ENCODE data around the gene STAB2. TPM values are rescaled to one million over a fixed set of nuclear protein-coding genes. Genes with fewer than 3 reads are reported as not detected.

The STAB2 gene
- total and polyA plus RNA-seq, 2 of the 8 experiments (the other 6 are each of a cell fraction or from before 2014, with no cell fraction given) = not detected

DNA sequence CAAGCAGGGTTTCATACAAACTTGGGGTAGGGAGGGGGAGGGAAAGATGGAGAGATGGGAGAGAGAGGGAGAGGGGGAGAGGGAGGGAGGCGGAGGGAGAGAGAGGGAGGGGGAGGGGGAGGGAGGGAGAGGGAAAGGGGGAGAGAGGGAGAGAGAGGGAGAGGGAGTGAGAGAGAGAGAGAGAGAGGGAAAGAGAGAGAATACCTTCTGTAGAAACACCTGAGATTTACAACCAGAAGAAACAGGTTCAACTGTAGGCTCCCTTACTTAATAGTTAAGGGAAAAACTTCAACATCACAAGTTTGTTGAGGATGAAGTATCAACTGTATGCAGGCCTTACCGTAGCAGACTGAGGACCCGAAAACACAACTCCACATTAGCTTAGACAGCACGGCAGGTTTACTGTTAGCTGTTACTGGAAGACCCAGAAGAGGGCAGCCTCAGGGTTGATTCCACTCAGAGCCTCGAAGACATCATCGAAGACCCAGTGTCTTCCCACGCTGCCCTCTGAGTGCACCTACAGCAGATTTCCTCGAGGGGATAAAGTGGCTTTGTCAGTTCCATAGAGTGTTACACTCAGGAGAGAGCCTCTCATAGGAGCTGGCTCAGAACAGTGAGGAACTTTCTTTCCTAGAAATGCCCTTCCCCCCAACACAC lies 181.5 kb downstream of the STAB2 start:
- H2BK120ac ChIP-seq (replicated peaks; ENCODE audit: low read depth, low read length) = no peak overlapping the region
- TF ChIP-seq ZNF274 (IDR thresholded peaks at IDR 0.05; ENCODE audit: borderline replicate concordance, extremely low read depth, low read length) = no peak
- TF ChIP-seq YY1 (IDR thresholded peaks at IDR 0.05; ENCODE audit: low read depth, low read length) = no peak
- TF ChIP-seq RAD21 (IDR thresholded peaks at IDR 0.05 in 1 of 2, conservative IDR thresholded peaks at IDR 0.05 in 1 of 2; ENCODE audit: low read depth in 2 of 2, low read length in 2 of 2) = peak in 1 of 2 experiments; percentile 22; a peak in 1 of 4 replicates
- no peak for FAIRE-seq

More for the DNA sequence above, 181.5 kb downstream of the STAB2 start:
- WGBS, 2 experiments (ENCODE audit: extremely low coverage in 1 of 2, insufficient coverage in 1 of 2, insufficient read length in 1 of 2, insufficient replicate concordance in 2 of 2, low coverage in 1 of 2, low lambda C conversion rate in 2 of 2, missing lambda C conversion rate in 1 of 2) = 77% methylated on average over 7 of the region's 8 CpGs; no CpG with 5 or more reads in 1 of the 2 experiments
- no peaks in the 10 kb centered on the region for H3K79me1 ChIP-seq (ENCODE audit: low read depth, low read length)
- no peaks in the 10 kb centered on the region for H3K23me2 ChIP-seq (ENCODE audit: low read depth, low read length)
- H3K14ac ChIP-seq (ENCODE audit: insufficient read length) = no peak overlapping the region
- no peak overlapping the region for H4K91ac ChIP-seq (replicated peaks; ENCODE audit: insufficient read length, low read length)
- H4K20me1 ChIP-seq (replicated peaks in 1 of 2; ENCODE audit: control insufficient read depth in 1 of 2, insufficient read depth in 2 of 2, low read length in 2 of 2) = no peaks in the 10 kb centered on the region
- DNase-seq (ENCODE audit: low read depth in 1 of 2, low spot score in 2 of 2) = no peak
- no peaks in the 10 kb centered on the region for H3K79me2 ChIP-seq (ENCODE audit: control insufficient read depth in 1 of 2, insufficient read depth in 2 of 2, low read length in 2 of 2)
- peak overlapping the region; percentile 15; the same call in 1 of the 2 replicates for H2AFZ ChIP-seq (ENCODE audit: low read length)
- 0 out of 2 replicates have a peak overlapping the region, but pooled peaks have one; percentile 33 for H2BK12ac ChIP-seq (ENCODE audit: low read depth, low read length)
- no peak overlapping the region for H3K27ac ChIP-seq (ENCODE audit: low read depth, low read length)
- no peak overlapping the region for H3K4ac ChIP-seq (replicated peaks; ENCODE audit: insufficient read length, low read depth, low read length)
- no peak overlapping the region for H3K56ac ChIP-seq (replicated peaks; ENCODE audit: insufficient read length, low read depth, low read length)
- no peak overlapping the region for H4K5ac ChIP-seq (ENCODE audit: insufficient read length, low read depth, low read length)
- H3K27me3 ChIP-seq (replicated peaks in 1 of 4; ENCODE audit: control insufficient read depth in 3 of 4, extremely low read depth in 1 of 4, insufficient read depth in 3 of 4, low read length in 3 of 4) = no peaks in the 10 kb centered on the region
- H4K8ac ChIP-seq (ENCODE audit: extremely low read depth, insufficient read depth, low read length) = no peak overlapping the region
- H3K9ac ChIP-seq (replicated peaks in 1 of 4; ENCODE audit: extremely low read depth in 1 of 4, low read depth in 3 of 4, low read length in 3 of 4) = no peak overlapping the region
- no peak overlapping the region for H3K4me3 ChIP-seq (ENCODE audit: extremely low read depth in 1 of 4, insufficient read depth in 2 of 4, low read depth in 3 of 4, low read length in 4 of 4)
- peaks cover 0 to 10% (median 8%) of the 10 kb centered on the region in 4 experiments; a peak in 6 of 7 replicates for H3K4me1 ChIP-seq (replicated peaks in 1 of 4; ENCODE audit: control insufficient read depth in 3 of 4, insufficient read depth in 4 of 4, low read length in 3 of 4)
- no peaks in the 10 kb centered on the region for H3K9me3 ChIP-seq (ENCODE audit: insufficient read depth in 2 of 2, low read depth in 1 of 2, low read length in 1 of 2)
- no peak overlapping the region for H2AK5ac ChIP-seq (ENCODE audit: low read depth, low read length)
- H2BK15ac ChIP-seq (ENCODE audit: low read length) = no peak overlapping the region
- no peak overlapping the region; the same call in 1 of the 2 replicates for H3K18ac ChIP-seq (ENCODE audit: extremely low read depth, low read length)
- H3K4me2 ChIP-seq (ENCODE audit: insufficient read depth in 1 of 2, low read depth in 2 of 2, low read length in 2 of 2) = peak overlapping the region in 1 of 2 experiments; percentile 43; a peak in 2 of 4 replicates
- no peak overlapping the region for H2BK20ac ChIP-seq (ENCODE audit: low read length)
- POLR2A ChIA-PET (ENCODE audit: partially characterized antibody) = no interaction called here
- CTCF ChIA-PET (ENCODE audit: partially characterized antibody) = interaction anchor here (0.6 to 3.5 kb wide), 7 partner anchors 8 to 198 kb away, joined by 3 to 29 read pairs (median 3); no protein-coding TSS in a partner anchor
- H3K36me3 ChIP-seq (ENCODE audit: control insufficient read depth in 2 of 4, insufficient read depth in 4 of 4, low read length in 3 of 4) = no peaks in the 10 kb centered on the region
- no peak overlapping the region; the same call in 1 of the 2 replicates for H2BK5ac ChIP-seq (ENCODE audit: low read depth, low read length)
- no peak overlapping the region for H3K23ac ChIP-seq (ENCODE audit: insufficient read length)
